GM23338 (cell line): ENCODE measurements around the gene FHAD1. TPM values are rescaled to one million over a fixed set of nuclear protein-coding genes. Genes with fewer than 3 reads are reported as not detected.

Experiments
- ATAC-seq: fragments of 200-7000 bp; cut with Tn5 transposase; 3 replicates; pipeline ENCODE4 v1.9.1; 2020
- DNase-seq: peaks from one replicate; pipeline ENCODE4 v3.0.0-alpha.2; 2015; ENCODE audit warnings: low spot score
- H2AFZ ChIP-seq: fragments of 200-600 bp; sonication (generic); 2 replicates; pipeline ENCODE4 v1.8.0; 2016; ENCODE audit warnings: antibody characterized with exemption, mild to moderate bottlenecking, moderate library complexity
- H3F3A ChIP-seq: fragments of 200-600 bp; sonication (generic); replicated peaks from 2 replicates; pipeline ENCODE4 v1.8.0; 2017; ENCODE audit warnings: antibody characterized with exemption, mixed run types, low read depth
- H3K27ac ChIP-seq: fragments of 200-600 bp; sonication (generic); 2 replicates; pipeline ENCODE4 v1.6.1; 2016; ENCODE audit warnings: low read depth
- H3K27me3 ChIP-seq: fragments of 200-600 bp; sonication (generic); 2 replicates; pipeline ENCODE4 v1.8.0; 2016; ENCODE audit warnings: mild to moderate bottlenecking, mixed run types, moderate library complexity; ENCODE audit not compliant: insufficient read depth
- H3K36me3 ChIP-seq: fragments of 200-600 bp; sonication (generic); 2 replicates; pipeline ENCODE4 v1.8.0; 2016; ENCODE audit warnings: mild to moderate bottlenecking; ENCODE audit not compliant: insufficient read depth
- H3K4me1 ChIP-seq: fragments of 200-600 bp; sonication (generic); 2 replicates; pipeline ENCODE4 v1.8.0; 2016; ENCODE audit warnings: mild to moderate bottlenecking, moderate library complexity; ENCODE audit not compliant: insufficient read depth
- H3K4me2 ChIP-seq: fragments of 200-600 bp; sonication (generic); 2 replicates; pipeline ENCODE4 v1.7.1; 2017; ENCODE audit warnings: mixed run types
- H3K4me3 ChIP-seq: fragments of 200-600 bp; sonication (generic); 2 replicates; pipeline ENCODE4 v1.6.1; 2016; ENCODE audit warnings: mixed run types
- H3K79me2 ChIP-seq: fragments of 200-600 bp; sonication (generic); replicated peaks from 2 replicates; pipeline ENCODE4 v1.8.0; 2017; ENCODE audit warnings: mild to moderate bottlenecking; ENCODE audit not compliant: insufficient read depth
- H3K9me2 ChIP-seq: fragments of 200-600 bp; sonication (generic); 2 replicates; pipeline ENCODE4 v1.8.0; 2017; ENCODE audit not compliant: insufficient read depth
- H4K20me1 ChIP-seq: fragments of 200-600 bp; sonication (generic); replicated peaks from 2 replicates; pipeline ENCODE4 v1.8.0; 2017; ENCODE audit warnings: mild to moderate bottlenecking; ENCODE audit not compliant: insufficient read depth
- H3K27ac Mint-ChIP-seq: 2 replicates; pipeline ENCODE4 v1.8.0; 2020; ENCODE audit warnings: inconsistent platforms, mild to moderate bottlenecking, moderate library complexity, mixed read lengths
- H3K27me3 Mint-ChIP-seq: 3 replicates; pipeline ENCODE4 v1.8.0; 2022; ENCODE audit warnings: low read depth, mild to moderate bottlenecking, moderate library complexity, mixed read lengths, inconsistent platforms; ENCODE audit not compliant: insufficient read depth, poor library complexity
- H3K36me3 Mint-ChIP-seq: 3 replicates; pipeline ENCODE4 v1.8.0; 2021; ENCODE audit warnings: low read depth, mild to moderate bottlenecking, inconsistent platforms, moderate library complexity, mixed read lengths
- H3K4me1 Mint-ChIP-seq: 3 replicates; pipeline ENCODE4 v1.8.0; 2020; ENCODE audit warnings: mild to moderate bottlenecking, inconsistent platforms, mixed read lengths
- H3K4me3 Mint-ChIP-seq: 3 replicates; pipeline ENCODE4 v1.8.0; 2021; ENCODE audit warnings: moderate library complexity, mild to moderate bottlenecking, inconsistent platforms, mixed read lengths
- H3K9me3 Mint-ChIP-seq: 3 replicates; pipeline ENCODE4 v1.8.0; 2020; ENCODE audit warnings: moderate library complexity, mild to moderate bottlenecking, inconsistent platforms, mixed read lengths
- CREB1 ChIP-seq: fragments of 250-450 bp; sonication (Bioruptor Pico); IDR thresholded peaks from 2 replicates; pipeline ENCODE4 v1.5.0; 2020; ENCODE audit warnings: low read depth, mild to moderate bottlenecking, moderate library complexity
- CTCF ChIP-seq, 2 experiments: fragments of 200-600 bp in 1 of 2; sonication (generic) in 1 of 2; conservative IDR thresholded peaks; 2 replicates each; pipeline versions ENCODE4 v1.5.1 to v1.6.1; 2016 to 2017; ENCODE audit warnings: antibody characterized with exemption in 2 of 2, low read depth in 2 of 2, mild to moderate bottlenecking in 2 of 2, moderate library complexity in 1 of 2
- ETS1 ChIP-seq: IDR thresholded peaks from 2 replicates; pipeline ENCODE4 v1.6.1; 2016; ENCODE audit warnings: antibody characterized with exemption
- EZH2 ChIP-seq: fragments of 200-600 bp; sonication (generic); IDR thresholded peaks from one replicate; pipeline ENCODE4 v1.8.0; 2017; ENCODE audit warnings: antibody characterized with exemption, mild to moderate bottlenecking, low read depth; ENCODE audit not compliant: unreplicated experiment
- EZH2phosphoT487 ChIP-seq: fragments of 200-600 bp; sonication (generic); IDR thresholded peaks from one replicate; pipeline ENCODE4 v1.8.1; 2018; ENCODE audit warnings: antibody characterized with exemption; ENCODE audit not compliant: unreplicated experiment
- JUNB ChIP-seq: IDR thresholded peaks from one replicate; pipeline ENCODE4 v1.6.1; 2016; ENCODE audit warnings: antibody characterized with exemption; ENCODE audit not compliant: unreplicated experiment
- NANOG ChIP-seq: IDR thresholded peaks from 2 replicates; pipeline ENCODE4 v1.6.1; 2016; ENCODE audit warnings: antibody characterized with exemption, borderline replicate concordance
- POLR2AphosphoS5 ChIP-seq: IDR thresholded peaks from 2 replicates; pipeline ENCODE4 v1.6.1; 2016; ENCODE audit warnings: antibody characterized with exemption, low read depth
- REST ChIP-seq: IDR thresholded peaks from one replicate; pipeline ENCODE4 v1.6.1; 2018; ENCODE audit warnings: antibody characterized with exemption; ENCODE audit not compliant: unreplicated experiment
- STAT1 ChIP-seq: IDR thresholded peaks from one replicate; pipeline ENCODE4 v1.6.1; 2016; ENCODE audit warnings: antibody characterized with exemption; ENCODE audit not compliant: unreplicated experiment
- ZNF114 ChIP-seq: fragments of 250-450 bp; sonication (Bioruptor Pico); IDR thresholded peaks from 2 replicates; pipeline ENCODE4 v1.5.0; 2020; ENCODE audit warnings: mild to moderate bottlenecking, moderate library complexity
- ZNF331 ChIP-seq: fragments of 250-450 bp; sonication (Bioruptor Pico); IDR thresholded peaks from 2 replicates; pipeline ENCODE4 v1.5.0; 2020; ENCODE audit warnings: low read depth, mild to moderate bottlenecking, moderate library complexity
- ZNF462 ChIP-seq: fragments of 250-450 bp; sonication (Bioruptor Pico); IDR thresholded peaks from 2 replicates; pipeline ENCODE4 v1.5.0; 2020; ENCODE audit warnings: mild to moderate bottlenecking, moderate library complexity
- polyA plus RNA-seq: library from polyadenylated mRNA; unstranded; fragments of >200 nt; fragmentation: Nextera tagmentation; extraction: Ambion mirVana; gene quantifications from 2 replicates; pipeline ENCODE4 v1.2.1, GENCODE V29; 2016
- total RNA-seq: library from RNA; depleted of rRNA; stranded (reverse); fragments of >200 nt; shearing (Covaris generic); gene quantifications from 2 replicates; pipeline ENCODE4 v1.2.3, GENCODE V29; 2014

The FHAD1 gene
- total and polyA plus RNA-seq, 2 experiments from 2014 or later = 1.8 to 3.3 TPM

- peaks cover 28% of the 10 kb centered on the region for H3K4me1 ChIP-seq
- no peaks in the 10 kb centered on the region for H3K79me2 ChIP-seq
- TF ChIP-seq EZH2phosphoT487 (no peak), ZNF462 (CRISPR knock-in tag) (no peak), REST (no peak), POLR2AphosphoS5 (no peak), CTCF (conservative IDR thresholded peaks at IDR 0.05; ENCODE audit: low read depth in 2 of 2) (no peak), JUNB (no peak), CREB1 (CRISPR knock-in tag) (no peak), ZNF114 (CRISPR knock-in tag) (no peak), NANOG (no peak), ETS1 (no peak), EZH2 (no peak), ZNF331 (CRISPR knock-in tag) (no peak), STAT1 (no peak)
- Mint-ChIP-seq H3K27ac (no peak overlapping the region), H3K27me3 (peaks cover 16% of the 10 kb centered on the region), H3K4me1 (peaks cover 42% of the 10 kb centered on the region), H3K9me3 (peaks cover 3% of the 10 kb centered on the region; the same call in 1 of the 3 replicates), H3K36me3 (no peaks in the 10 kb centered on the region), H3K4me3 (no peak overlapping the region; the same call in 2 of the 3 replicates)
- H4K20me1 ChIP-seq = no peaks in the 10 kb centered on the region
- H3K27me3 ChIP-seq = no peaks in the 10 kb centered on the region
- H2AFZ ChIP-seq = peak overlapping the region; percentile 21; the same call in 1 of the 2 replicates
- no peak for ATAC-seq
- no peaks in the 10 kb centered on the region for H3K9me2 ChIP-seq
- H3K36me3 ChIP-seq = no peaks in the 10 kb centered on the region; the same call in 1 of the 2 replicates
- H3K4me3 ChIP-seq = no peak overlapping the region
- DNase-seq = no peak
- H3K4me2 ChIP-seq = no peak overlapping the region; the same call in 1 of the 2 replicates
- 0 out of 2 replicates have a peak, but pooled peaks cover 7% of the 10 kb centered on the region for H3F3A ChIP-seq
- no peak overlapping the region for H3K27ac ChIP-seq
These were observed 1.2 kb upstream of the FHAD1 start for GRCh38 chr1:15245593-15246360.
